GM21367 (cell line): ENCODE data around the gene ABCC3.
"Not testable (repeated sequence)": the region's sequence is repeated elsewhere in the genome, so short reads cannot be mapped to it uniquely, and the experiment has no call there.

ENCODE experiments used
- ATAC-seq: cut with Tn5 transposase; IDR thresholded peaks from one replicate; pipeline ENCODE4 v1.9.1; 2021; ENCODE audit not compliant: unreplicated experiment

The ABCC3 gene

GRCh38 chr17:50697663-50698272 is 63.1 kb downstream of the ABCC3 start:
- no peak for ATAC-seq

DNA sequence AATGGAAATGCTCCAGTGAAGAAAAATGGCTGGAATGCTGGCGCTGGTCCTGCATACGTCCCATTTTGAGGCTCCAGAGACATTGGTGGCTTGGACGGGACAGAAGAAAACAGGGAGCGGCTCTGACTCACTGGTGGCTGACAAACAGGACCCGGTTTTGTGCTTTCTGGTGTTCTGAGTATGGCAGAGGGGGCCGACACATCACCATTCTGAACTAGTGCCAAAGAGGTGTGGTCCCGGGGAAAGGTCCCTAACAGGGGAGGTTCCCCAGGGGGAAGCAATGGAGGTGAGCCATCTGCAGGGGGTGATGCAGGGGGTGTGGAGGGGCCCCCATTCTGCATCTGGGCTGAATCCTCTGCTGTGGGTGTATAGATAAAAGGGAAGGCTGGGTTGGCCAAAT is 64.7 kb downstream of the ABCC3 start:
- no peak for ATAC-seq

- ATAC-seq: no peak
These were observed 68.5 kb downstream of the ABCC3 start for GRCh38 chr17:50703162-50703561.

GRCh38 chr17:50707289-50708049 is 72.8 kb downstream of the ABCC3 start, which contains the start of gene ANKRD40:
ANKRD40 (minus strand) TSS chr17:50707914; CDS start chr17:50707654, 260 bp downstream.
- ATAC-seq: peak; percentile 60

DNA sequence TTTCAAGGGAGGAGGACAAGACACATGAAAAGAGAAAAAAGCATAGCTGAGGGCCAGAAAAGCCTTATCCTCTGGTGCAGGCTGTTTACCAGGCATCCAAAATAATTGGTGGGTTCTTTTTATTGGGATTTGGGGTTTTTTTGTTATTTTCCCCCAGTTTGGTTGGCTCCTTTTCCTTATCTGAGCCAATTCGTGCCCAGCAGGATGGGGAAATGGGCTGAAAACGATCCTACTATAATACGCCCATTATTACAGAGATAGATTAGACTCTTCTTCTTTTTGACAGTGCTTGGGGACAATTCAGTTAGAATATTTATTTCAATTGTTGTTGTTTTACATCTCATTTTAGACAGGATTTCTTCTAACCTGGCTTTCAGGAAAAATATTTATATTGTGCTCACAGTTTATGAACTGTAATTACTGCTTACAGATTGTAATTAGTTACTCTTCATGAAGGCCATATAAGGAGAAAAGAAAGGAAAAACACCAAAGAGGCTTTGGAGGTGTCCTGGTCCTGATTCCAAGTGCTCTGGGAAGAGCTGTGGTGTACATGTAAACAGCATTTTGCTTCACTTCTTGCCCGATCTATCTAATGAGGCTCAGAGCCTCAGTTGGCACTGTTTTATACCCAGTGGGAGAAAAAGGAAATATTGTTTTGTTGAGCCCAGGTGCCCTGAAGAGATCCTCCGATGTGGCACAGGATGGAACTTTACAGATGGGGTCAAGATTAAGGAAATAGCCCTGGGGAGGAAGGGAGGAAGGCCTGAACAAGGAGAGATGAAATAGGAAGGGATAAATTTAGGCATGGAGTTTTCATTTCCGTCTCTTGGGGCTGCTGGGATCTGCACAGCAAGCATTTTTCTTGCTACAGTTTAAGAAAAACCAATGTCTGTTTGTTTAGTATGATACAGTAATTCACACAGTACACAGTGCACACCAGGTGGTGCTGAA is 73.6 kb downstream of the ABCC3 start:
- ATAC-seq: no peak

DNA sequence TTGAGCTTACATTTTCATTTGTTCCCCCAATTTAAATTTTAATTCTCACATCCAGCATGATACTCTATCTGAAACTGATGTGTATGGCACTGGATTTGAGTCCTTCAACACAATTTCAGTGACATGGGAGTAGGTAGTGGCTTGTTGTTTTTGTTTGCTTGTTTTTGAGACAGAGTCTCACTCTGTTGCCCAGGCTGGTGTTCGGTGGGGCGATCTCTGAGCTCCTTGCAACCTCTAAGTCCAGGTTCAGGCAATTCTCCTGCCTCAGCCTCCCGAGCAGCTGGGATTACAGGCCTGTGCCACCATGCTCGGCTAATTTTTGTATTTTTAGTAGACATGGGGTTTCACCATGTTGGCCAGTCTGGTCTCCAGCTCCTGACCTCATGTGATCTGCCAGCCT is 74.4 kb downstream of the ABCC3 start:
- ATAC-seq: not testable (repeated sequence)

DNA sequence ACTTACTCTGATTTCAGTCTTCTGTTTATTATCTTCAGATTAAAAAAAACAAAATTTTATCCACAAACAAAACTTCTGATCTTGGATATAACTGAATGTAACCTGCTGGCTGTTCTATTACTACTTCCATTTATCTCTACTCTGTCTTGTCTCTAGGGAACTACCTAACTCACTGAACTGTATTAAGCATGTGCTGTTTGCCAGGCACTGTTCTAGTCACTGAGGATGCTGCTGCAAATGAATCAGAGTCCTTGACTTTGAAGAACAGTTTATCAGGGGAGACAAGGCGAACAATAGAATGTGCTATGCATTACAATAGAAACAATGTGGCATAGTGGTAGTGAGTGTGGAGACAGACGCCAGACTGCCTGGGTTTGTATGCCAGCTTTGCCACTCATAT is 75.3 kb downstream of the ABCC3 start:
- no peak for ATAC-seq

GRCh38 chr17:50710650-50711049 is 76.0 kb downstream of the ABCC3 start:
- no peak for ATAC-seq

DNA sequence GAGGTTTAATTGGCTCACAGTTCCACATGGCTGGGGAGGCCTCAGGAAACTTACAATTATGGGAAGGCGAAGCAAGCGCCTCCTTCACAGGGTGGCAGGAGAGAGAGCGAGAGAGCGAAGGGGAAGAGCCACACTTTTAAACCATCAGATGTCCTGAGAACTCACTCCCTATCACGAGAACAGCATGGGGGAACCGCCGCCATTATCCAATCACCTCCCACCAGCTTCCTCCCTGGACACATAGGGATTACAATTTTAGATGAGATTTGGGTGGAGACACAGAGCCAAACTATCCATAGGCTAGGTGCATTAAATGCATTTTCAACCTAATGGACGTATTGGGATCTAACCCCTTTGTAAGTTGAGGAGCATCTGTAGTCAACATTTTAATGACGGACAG is 78.0 kb downstream of the ABCC3 start:
- no peak for ATAC-seq

DNA sequence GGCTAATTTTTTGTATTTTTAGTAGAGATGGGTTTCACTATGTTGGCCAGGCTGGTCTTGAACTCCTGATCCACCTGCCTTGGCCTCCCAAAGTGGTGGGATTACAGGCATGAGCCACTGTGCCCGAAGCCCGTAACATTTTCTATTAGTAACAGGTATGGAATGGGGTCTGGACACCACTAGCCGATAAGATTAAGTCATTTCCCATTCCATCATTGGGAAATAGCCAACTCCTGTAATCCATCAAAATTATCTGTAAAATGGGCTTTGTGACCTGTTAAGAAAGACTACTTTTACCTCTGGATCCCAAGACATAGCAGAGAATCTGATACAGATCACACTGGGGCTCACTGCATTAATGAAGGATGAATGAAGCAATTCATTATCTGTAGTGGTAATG is 80.8 kb downstream of the ABCC3 start:
- no peak for ATAC-seq

- ATAC-seq: peak; percentile 79
These were observed 84.7 kb downstream of the ABCC3 start, which contains the start of gene LUC7L3 for GRCh38 chr17:50719144-50719923. LUC7L3 (plus strand) TSS chr17:50719603; CDS start chr17:50719733, 130 bp downstream.

DNA sequence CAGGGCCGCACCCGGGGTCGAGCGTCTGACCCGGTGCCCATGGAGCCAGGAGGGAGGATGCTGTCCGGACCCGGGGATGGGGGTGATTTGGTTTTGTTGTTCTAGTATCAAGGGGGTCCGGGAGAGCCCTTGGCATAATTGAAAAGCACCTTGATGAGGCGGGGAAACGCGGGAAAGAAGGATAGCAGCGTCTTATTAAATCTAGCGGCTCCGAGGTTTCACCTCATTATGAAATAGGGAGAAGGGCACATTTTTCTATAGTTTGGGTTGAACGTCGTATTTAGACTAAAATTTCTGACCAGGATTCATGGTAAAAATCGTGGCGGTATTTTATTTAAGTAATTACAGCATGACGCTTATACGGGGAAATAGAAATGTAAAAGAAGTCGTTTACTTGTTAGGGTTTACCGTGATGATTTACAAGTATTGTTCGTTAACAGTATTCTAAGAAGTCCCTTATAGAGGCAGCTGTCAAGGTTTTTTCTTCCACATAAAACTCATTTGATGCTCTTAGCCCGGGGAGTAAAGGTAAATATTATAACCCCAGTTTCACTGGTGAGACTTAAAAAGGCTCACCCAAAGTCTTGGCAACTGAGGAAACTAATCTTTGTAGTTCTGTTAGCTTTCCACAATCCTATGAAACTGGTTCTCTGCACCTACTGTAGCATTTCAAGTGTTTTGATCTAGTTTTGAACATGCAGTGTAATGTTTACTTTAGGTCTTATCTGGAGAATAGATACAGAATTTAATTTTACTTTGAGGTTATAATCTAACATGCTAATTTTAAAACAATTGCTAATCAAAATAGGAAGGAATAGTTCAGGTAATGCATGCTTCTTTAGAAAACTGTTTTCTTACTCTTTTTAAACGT is 85.5 kb downstream of the ABCC3 start:
- no peak for ATAC-seq

DNA sequence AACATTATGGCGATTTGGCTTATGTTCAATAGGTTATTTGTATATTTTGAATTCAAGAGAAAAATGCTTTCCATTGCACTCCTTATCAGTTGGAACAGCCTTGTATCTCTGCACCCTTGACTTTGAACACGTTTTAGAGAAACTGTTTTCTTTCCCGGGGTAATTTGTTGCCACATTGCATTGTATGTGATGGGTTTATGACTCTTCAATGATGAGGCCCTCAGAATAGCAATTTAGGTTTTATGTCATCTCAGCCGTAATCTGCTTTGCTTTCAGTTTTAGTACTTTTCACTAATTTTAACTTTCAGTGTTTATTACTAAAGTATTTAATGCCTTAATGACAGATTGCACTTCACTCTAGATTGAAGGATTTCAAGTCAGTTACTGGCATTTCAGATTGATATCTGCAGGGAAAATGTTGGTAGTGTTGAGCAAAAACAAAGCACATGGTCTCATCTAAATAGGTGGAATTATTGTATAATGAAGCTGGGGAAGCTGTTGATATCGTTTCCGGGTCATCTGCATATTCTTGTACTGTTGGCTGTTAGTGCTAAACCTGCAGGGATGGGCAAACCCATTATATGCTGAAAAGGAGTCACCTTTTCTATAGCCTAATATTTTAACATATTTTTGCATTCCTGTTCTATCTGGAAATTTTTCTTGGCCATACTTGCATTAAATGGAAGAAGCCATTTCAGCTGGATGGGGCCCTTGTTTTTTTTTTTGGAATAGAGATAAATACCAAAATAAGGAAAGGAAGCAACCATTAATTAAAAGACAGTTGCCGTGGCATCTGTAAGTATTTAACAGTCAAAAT is 86.7 kb downstream of the ABCC3 start:
- ATAC-seq: no peak

DNA sequence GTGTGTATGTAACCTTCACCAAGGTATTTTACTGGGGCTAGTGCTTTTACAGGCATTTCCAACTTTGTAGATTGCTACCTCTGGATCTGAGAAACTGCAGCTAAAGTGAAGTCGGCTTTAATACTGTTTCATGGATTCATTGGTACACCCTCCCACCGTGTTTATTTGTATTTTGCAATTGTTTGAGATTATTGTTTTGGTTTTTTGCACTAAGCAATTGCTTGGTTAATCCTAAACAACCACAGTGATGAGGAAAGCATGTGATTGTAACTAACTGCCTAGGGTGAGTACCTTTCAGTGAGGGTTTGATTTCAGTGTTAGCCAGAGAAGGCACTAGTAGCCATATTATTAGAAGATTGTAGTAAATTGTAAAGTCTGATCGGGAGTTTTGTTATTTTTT is 88.1 kb downstream of the ABCC3 start:
- no peak for ATAC-seq

DNA sequence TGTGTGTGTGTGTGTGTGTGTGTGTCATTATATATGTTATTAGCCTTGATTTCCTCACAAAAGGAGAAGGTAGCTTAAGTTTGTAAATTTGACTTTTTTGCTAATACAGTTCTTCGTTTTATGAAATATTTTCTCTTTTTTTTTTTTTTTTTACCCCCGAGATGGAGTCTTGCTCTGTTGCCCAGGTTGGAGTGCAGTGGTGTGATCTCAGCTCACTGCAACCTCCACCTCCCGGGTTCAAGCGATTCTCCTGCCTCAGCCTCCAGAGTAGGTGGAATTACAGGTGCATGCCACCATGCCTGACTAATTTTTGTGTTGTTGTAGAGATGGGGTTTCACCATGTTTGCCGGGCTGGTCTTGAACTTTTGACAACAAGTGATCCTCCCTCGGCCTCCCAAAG is 89.9 kb downstream of the ABCC3 start:
- not testable (repeated sequence) for ATAC-seq

GRCh38 chr17:50725769-50726655 is 91.3 kb downstream of the ABCC3 start:
- ATAC-seq: no peak

- ATAC-seq: no peak
These were observed 93.4 kb downstream of the ABCC3 start for GRCh38 chr17:50728112-50728429.
